Spleen (tissue), 7 donors: ENCODE data around the gene ONECUT2.

Source experiments
- CTCF ChIP-seq, 11 experiments: fragments of 200-600 bp in 7 of 11; fragments of 450-650 bp in 4 of 11; sonication (generic) in 4 of 11; IDR thresholded peaks in 8 of 11; conservative IDR thresholded peaks in 3 of 11; 1 replicate in 7 of 11; 2 replicates in 4 of 11; pipeline versions ENCODE4 v1.4.0 to v1.8.0; 2016 to 2021; ENCODE audit warnings: antibody characterized with exemption in 11 of 11, inconsistent platforms in 4 of 11, mild to moderate bottlenecking in 1 of 11
- POLR2A ChIP-seq, 3 donors: fragments of 450-650 bp; IDR thresholded peaks; one replicate each; pipeline ENCODE4 v1.5.1; 2017; ENCODE audit warnings: antibody characterized with exemption in 3 of 3, mild to moderate bottlenecking in 1 of 3
- POLR2AphosphoS5 ChIP-seq, 3 donors: sonication (generic); formaldehyde crosslinking; IDR thresholded peaks; one replicate each; pipeline ENCODE4 v1.5.1; 2017; ENCODE audit warnings: antibody characterized with exemption in 3 of 3
- donor health status: DM: no; HTN: no; CAD: no; lungs with moderate emphysema.
- donor health status: DM: no; HTN: no; CAD: no.
- donor health status: DM: no; HTN: no; CAD: no.

GRCh38 chr18:57516056-57516455 lies 80.9 kb downstream of the ONECUT2 start:
- no peak for TF ChIP-seq POLR2A (IDR thresholded peaks at IDR 0.05)
- no peak for TF ChIP-seq CTCF (IDR thresholded peaks at IDR 0.05 in 8 of 11, conservative IDR thresholded peaks at IDR 0.05 in 3 of 11)
- no peak for TF ChIP-seq POLR2AphosphoS5 (IDR thresholded peaks at IDR 0.05)
